T-helper 17 cell (primary cell): ENCODE measurements around the gene MRPS5. TPM values are rescaled to one million over a fixed set of nuclear protein-coding genes. Genes with fewer than 3 reads are reported as not detected.

Source experiments
- ATAC-seq: fragments of 150-1000 bp; cut with Tn5 transposase; 2 replicates; pipeline ENCODE4 v1.10.0; 2021; ENCODE audit warnings: mild to moderate bottlenecking, moderate library complexity
- DNase-seq, 3 donors: peaks; one replicate each; pipeline versions ENCODE4 v3.0.0 to v3.0.0-alpha.2; 2020 to 2021
- H3K9me3 ChIP-seq: one replicate; pipeline ENCODE4 v1.7.0; 2013; ENCODE audit warnings: low read length, mild to moderate bottlenecking; ENCODE audit not compliant: control insufficient read depth, poor library complexity, severe bottlenecking
- H3K27ac Mint-ChIP-seq: one replicate; pipeline ENCODE4 v1.8.0; 2022; ENCODE audit warnings: mild to moderate bottlenecking, moderate library complexity, mixed read lengths
- H3K27me3 Mint-ChIP-seq: one replicate; pipeline ENCODE4 v1.8.0; 2022; ENCODE audit warnings: mixed read lengths
- H3K36me3 Mint-ChIP-seq: one replicate; pipeline ENCODE4 v1.8.0; 2022; ENCODE audit warnings: low read depth, mixed read lengths
- H3K4me1 Mint-ChIP-seq: one replicate; pipeline ENCODE4 v1.8.0; 2022; ENCODE audit warnings: mild to moderate bottlenecking, mixed read lengths
- H3K4me3 Mint-ChIP-seq: one replicate; pipeline ENCODE4 v1.8.0; 2022; ENCODE audit warnings: mild to moderate bottlenecking, moderate library complexity, mixed read lengths
- total RNA-seq, 4 donors: library from RNA in 2 of 4; stranded (reverse) in 2 of 4; gene quantifications; one replicate each; pipeline ENCODE4 v1.2.3 and lab custom pipeline; 2022 to 2026

MRPS5 gene
- total RNA-seq, 2 donors from 2014 or later = 30.1 TPM

GRCh38 chr2:95062242-95063085, 59.1 kb downstream of the MRPS5 start:
- Mint-ChIP-seq H3K4me3 (peak overlapping the region; percentile 85), H3K27me3 (no peaks in the 10 kb centered on the region), H3K27ac (peak overlapping the region; percentile 91), H3K4me1 (peaks cover 25% of the 10 kb centered on the region), H3K36me3 (no peaks in the 10 kb centered on the region)
- no peak for DNase-seq
- no peak for ATAC-seq
- no peaks in the 10 kb centered on the region for H3K9me3 ChIP-seq

- H3K9me3 ChIP-seq = no peaks in the 10 kb centered on the region
- Mint-ChIP-seq H3K4me1 (peaks cover 25% of the 10 kb centered on the region), H3K27me3 (no peaks in the 10 kb centered on the region), H3K4me3 (no peak overlapping the region), H3K36me3 (no peaks in the 10 kb centered on the region), H3K27ac (peak overlapping the region; percentile 91)
- ATAC-seq = peak; percentile 57
- DNase-seq = no peak
Measured at GRCh38 chr2:95061601-95062183, 59.9 kb downstream of the MRPS5 start.

GRCh38 chr2:95061119-95061512, 60.5 kb downstream of the MRPS5 start:
- no peaks in the 10 kb centered on the region for H3K27me3 Mint-ChIP-seq
- H3K27ac Mint-ChIP-seq = peak overlapping the region; percentile 91
- no peak overlapping the region for H3K4me3 Mint-ChIP-seq

GRCh38 chr2:95060446-95061118, 61.0 kb downstream of the MRPS5 start:
- DNase-seq (no peak), ATAC-seq (no peak)
- H3K27me3 Mint-ChIP-seq = no peaks in the 10 kb centered on the region
- H3K36me3 Mint-ChIP-seq = no peaks in the 10 kb centered on the region
- peak overlapping the region; percentile 91 for H3K27ac Mint-ChIP-seq
- peaks cover 35% of the 10 kb centered on the region for H3K4me1 Mint-ChIP-seq
- no peaks in the 10 kb centered on the region for H3K9me3 ChIP-seq
- H3K4me3 Mint-ChIP-seq = no peak overlapping the region

More at GRCh38 chr2:95061119-95061512, 60.5 kb downstream of the MRPS5 start:
- ATAC-seq (no peak), DNase-seq (no peak)
- H3K9me3 ChIP-seq = no peaks in the 10 kb centered on the region
- Mint-ChIP-seq H3K36me3 (no peaks in the 10 kb centered on the region), H3K4me1 (peaks cover 30% of the 10 kb centered on the region)

- Mint-ChIP-seq H3K27ac (no peak overlapping the region), H3K27me3 (no peaks in the 10 kb centered on the region), H3K4me1 (peaks cover 43% of the 10 kb centered on the region), H3K36me3 (no peaks in the 10 kb centered on the region), H3K4me3 (no peak overlapping the region)
- no peaks in the 10 kb centered on the region for H3K9me3 ChIP-seq
- ATAC-seq (no peak), DNase-seq (no peak)
Measured at GRCh38 chr2:95059656-95060370, 61.8 kb downstream of the MRPS5 start.

- Mint-ChIP-seq H3K27ac (peak overlapping the region; percentile 51), H3K4me3 (no peak overlapping the region), H3K27me3 (no peaks in the 10 kb centered on the region), H3K4me1 (peaks cover 47% of the 10 kb centered on the region), H3K36me3 (no peaks in the 10 kb centered on the region)
- no peaks in the 10 kb centered on the region for H3K9me3 ChIP-seq
- DNase-seq = no peak
- ATAC-seq = no peak
Measured at GRCh38 chr2:95058989-95059641, 62.5 kb downstream of the MRPS5 start.

- Mint-ChIP-seq H3K4me3 (no peak overlapping the region), H3K4me1 (peaks cover 45% of the 10 kb centered on the region), H3K36me3 (no peaks in the 10 kb centered on the region), H3K27ac (peak overlapping the region; percentile 51), H3K27me3 (no peaks in the 10 kb centered on the region)
- H3K9me3 ChIP-seq = no peaks in the 10 kb centered on the region
- ATAC-seq (no peak), DNase-seq (no peak)
Measured at GRCh38 chr2:95058466-95058988, 63.1 kb downstream of the MRPS5 start.

GRCh38 chr2:95057535-95058370, 63.9 kb downstream of the MRPS5 start:
- ATAC-seq (no peak), DNase-seq (no peak)
- Mint-ChIP-seq H3K4me1 (peaks cover 42% of the 10 kb centered on the region), H3K4me3 (no peak overlapping the region), H3K27ac (no peak overlapping the region), H3K27me3 (no peaks in the 10 kb centered on the region), H3K36me3 (no peaks in the 10 kb centered on the region)
- no peaks in the 10 kb centered on the region for H3K9me3 ChIP-seq

- H3K36me3 Mint-ChIP-seq = no peaks in the 10 kb centered on the region
- peak overlapping the region; percentile 4 for H3K27ac Mint-ChIP-seq
- no peaks in the 10 kb centered on the region for H3K9me3 ChIP-seq
- no peak for ATAC-seq
- H3K4me3 Mint-ChIP-seq = no peak overlapping the region
- DNase-seq = no peak
- no peaks in the 10 kb centered on the region for H3K27me3 Mint-ChIP-seq
- H3K4me1 Mint-ChIP-seq = peaks cover 33% of the 10 kb centered on the region
Measured at GRCh38 chr2:95056461-95057459, 64.8 kb downstream of the MRPS5 start.

- H3K4me3 Mint-ChIP-seq = no peak overlapping the region
- peak overlapping the region; percentile 4 for H3K27ac Mint-ChIP-seq
- peaks cover 32% of the 10 kb centered on the region for H3K4me1 Mint-ChIP-seq
- H3K9me3 ChIP-seq = no peaks in the 10 kb centered on the region
- no peak for ATAC-seq
- H3K36me3 Mint-ChIP-seq = no peaks in the 10 kb centered on the region
- no peaks in the 10 kb centered on the region for H3K27me3 Mint-ChIP-seq
- DNase-seq = no peak
Measured at GRCh38 chr2:95056044-95056443, 65.6 kb downstream of the MRPS5 start.

- Mint-ChIP-seq H3K27me3 (no peaks in the 10 kb centered on the region), H3K4me1 (peaks cover 36% of the 10 kb centered on the region), H3K27ac (peak overlapping the region; percentile 4), H3K4me3 (no peak overlapping the region), H3K36me3 (peaks cover 3% of the 10 kb centered on the region)
- no peak for DNase-seq
- no peaks in the 10 kb centered on the region for H3K9me3 ChIP-seq
- ATAC-seq = no peak
Measured at GRCh38 chr2:95055262-95055661, 66.3 kb downstream of the MRPS5 start.
